HCT116 (cell line): ENCODE data around the gene ULBP1.

Experiments
- CTCF ChIP-seq, 3 experiments: fragments of 200-600 bp in 1 of 3; sonication (generic) in 1 of 3; IDR thresholded peaks in 2 of 3; conservative IDR thresholded peaks in 1 of 3; 2 replicates each; pipeline ENCODE4 v1.5.1; 2012 to 2017; ENCODE audit warnings: low read depth in 2 of 3, low read length in 2 of 3, antibody characterized with exemption in 1 of 3, borderline replicate concordance in 1 of 3, control low read depth in 1 of 3, mild to moderate bottlenecking in 1 of 3, mixed read lengths in 1 of 3, mixed run types in 1 of 3, moderate library complexity in 1 of 3; ENCODE audit not compliant: insufficient read depth in 1 of 3
- EZH2 ChIP-seq: fragments of 200-600 bp; sonication (generic); IDR thresholded peaks from 2 replicates; pipeline ENCODE4 v1.6.1; 2017; ENCODE audit warnings: antibody characterized with exemption, mixed run types
- JUND ChIP-seq: IDR thresholded peaks from 2 replicates; pipeline ENCODE4 v1.6.1; 2012
- POLR2A ChIP-seq: IDR thresholded peaks from 2 replicates; pipeline ENCODE4 v1.7.0; 2011; ENCODE audit warnings: borderline replicate concordance; ENCODE audit not compliant: insufficient read depth, insufficient read length; ENCODE audit errors: extremely low read depth
- RAD21 ChIP-seq: IDR thresholded peaks from 2 replicates; pipeline ENCODE4 v1.6.1; 2012; ENCODE audit warnings: low read depth, mild to moderate bottlenecking
- SIN3A ChIP-seq: IDR thresholded peaks from 2 replicates; pipeline ENCODE4 v1.6.1; 2012; ENCODE audit warnings: low read depth
- ZBTB33 ChIP-seq: IDR thresholded peaks from 2 replicates; pipeline ENCODE4 v1.6.1; 2011; ENCODE audit warnings: mild to moderate bottlenecking, low read length, moderate library complexity; ENCODE audit not compliant: insufficient replicate concordance; ENCODE audit errors: extremely low read depth
- ZNF274 ChIP-seq: fragments of 200-500 bp; sonication (Bioruptor generic); IDR thresholded peaks from 2 replicates; pipeline ENCODE4 v1.6.1; 2014; ENCODE audit warnings: mild to moderate bottlenecking, low read depth, low read length, inconsistent platforms
- TF ChIP-seq, protein P1 (sequence below): IDR thresholded peaks from 2 replicates; pipeline ENCODE4 v1.6.1; 2012
- TF ChIP-seq, protein P2 (sequence below): IDR thresholded peaks from 2 replicates; pipeline ENCODE4 v1.6.1; 2012

DNA sequence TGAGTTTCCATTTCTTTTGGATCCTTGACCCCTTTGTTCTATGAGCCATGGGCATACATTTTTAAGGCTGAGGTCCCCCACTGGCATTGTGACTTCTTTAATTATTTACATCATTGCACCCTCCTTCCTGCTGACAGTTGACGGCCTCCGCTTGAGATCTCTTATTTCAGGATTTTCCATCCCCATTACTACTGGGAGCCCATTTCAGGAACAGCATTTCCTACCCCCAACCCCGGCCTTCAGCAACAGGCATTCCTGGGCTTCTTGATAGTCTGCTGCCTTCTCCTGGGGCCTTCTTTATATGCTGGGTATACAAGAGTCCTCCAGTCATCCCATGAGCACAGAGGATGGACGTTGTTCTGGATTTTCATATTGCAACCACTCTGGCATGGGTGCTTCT, 3.8 kb downstream of the ULBP1 start:
- TF ChIP-seq, protein P1, sequence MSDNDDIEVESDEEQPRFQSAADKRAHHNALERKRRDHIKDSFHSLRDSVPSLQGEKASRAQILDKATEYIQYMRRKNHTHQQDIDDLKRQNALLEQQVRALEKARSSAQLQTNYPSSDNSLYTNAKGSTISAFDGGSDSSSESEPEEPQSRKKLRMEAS = no peak
- TF ChIP-seq RAD21 (no peak), CTCF (IDR thresholded peaks at IDR 0.05 in 2 of 3, conservative IDR thresholded peaks at IDR 0.05 in 1 of 3; ENCODE audit: borderline replicate concordance in 1 of 3, insufficient read depth in 1 of 3, low read depth in 2 of 3, low read length in 2 of 3) (no peak), ZNF274 (no peak), SIN3A (no peak), JUND (no peak), POLR2A (no peak), EZH2 (no peak), ZBTB33 (no peak)
- TF ChIP-seq, protein P2, sequence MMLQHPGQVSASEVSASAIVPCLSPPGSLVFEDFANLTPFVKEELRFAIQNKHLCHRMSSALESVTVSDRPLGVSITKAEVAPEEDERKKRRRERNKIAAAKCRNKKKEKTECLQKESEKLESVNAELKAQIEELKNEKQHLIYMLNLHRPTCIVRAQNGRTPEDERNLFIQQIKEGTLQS = no peak
